ENCODE results near the gene RALGPS1.
A peak's percentile ranks its signal among the peaks of the same experiment; 100 is the strongest.

The RALGPS1 gene

DNA sequence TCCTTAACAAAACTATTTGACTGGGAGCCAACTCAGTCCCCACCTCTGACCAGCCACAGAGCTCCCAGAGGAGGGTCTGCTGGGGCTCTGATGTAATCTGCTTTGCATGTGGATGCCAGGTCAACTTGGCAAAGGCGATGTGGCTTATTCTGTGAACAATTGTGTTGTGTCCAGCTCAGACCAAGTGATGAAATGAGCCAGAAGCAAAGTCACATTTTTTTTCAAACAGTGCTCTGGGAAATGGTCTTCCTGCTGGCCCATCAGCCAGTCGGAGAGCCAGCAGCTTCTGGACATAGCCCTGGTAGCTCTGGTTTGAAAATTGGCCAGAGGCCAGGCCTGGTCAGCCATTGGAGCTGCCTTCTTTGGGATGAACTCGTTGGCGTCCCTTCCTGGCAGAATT lies 121.4 kb downstream of the RALGPS1 start:
- DNase-seq (ENCODE audit: low read depth, low spot score), result no peak
- no peak overlapping the region for H3K4me3 ChIP-seq (ENCODE audit: low read length)

DNA sequence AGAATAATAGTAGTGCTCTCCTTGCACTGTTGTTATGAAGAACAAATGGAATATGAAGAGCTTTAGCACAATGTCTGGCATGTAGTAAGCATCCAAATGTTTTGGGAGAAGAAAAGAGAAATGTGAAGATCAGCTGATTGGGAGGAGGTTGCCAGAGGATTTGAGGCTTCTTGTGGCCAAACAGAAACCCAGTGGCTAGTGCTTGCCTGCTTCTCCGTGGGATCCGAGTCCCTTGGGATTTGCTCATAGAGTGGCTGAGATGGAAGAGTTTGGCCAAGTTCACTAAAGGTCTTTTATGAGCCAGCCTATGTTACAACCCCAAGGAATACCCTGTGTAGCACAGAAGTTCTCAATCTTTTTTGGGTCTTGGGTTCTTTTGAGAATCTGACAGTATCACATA lies 121.9 kb downstream of the RALGPS1 start:
- no peak overlapping the region for H3K4me3 ChIP-seq (ENCODE audit: low read length)
- no peak for DNase-seq (ENCODE audit: low read depth, low spot score)

GRCh38 chr9:127038531-127038930 lies 123.9 kb downstream of the RALGPS1 start:
- H3K4me3 ChIP-seq (ENCODE audit: low read length), result no peak overlapping the region
- DNase-seq (ENCODE audit: low read depth, low spot score), result no peak

GRCh38 chr9:127039492-127039891 lies 124.9 kb downstream of the RALGPS1 start:
- H3K4me3 ChIP-seq (ENCODE audit: low read length), result no peak overlapping the region
- no peak for DNase-seq (ENCODE audit: low read depth, low spot score)

GRCh38 chr9:127045148-127045547 lies 130.6 kb downstream of the RALGPS1 start:
- no peak for DNase-seq (ENCODE audit: low read depth, low spot score)
- no peak overlapping the region for H3K4me3 ChIP-seq (ENCODE audit: low read length)

DNA sequence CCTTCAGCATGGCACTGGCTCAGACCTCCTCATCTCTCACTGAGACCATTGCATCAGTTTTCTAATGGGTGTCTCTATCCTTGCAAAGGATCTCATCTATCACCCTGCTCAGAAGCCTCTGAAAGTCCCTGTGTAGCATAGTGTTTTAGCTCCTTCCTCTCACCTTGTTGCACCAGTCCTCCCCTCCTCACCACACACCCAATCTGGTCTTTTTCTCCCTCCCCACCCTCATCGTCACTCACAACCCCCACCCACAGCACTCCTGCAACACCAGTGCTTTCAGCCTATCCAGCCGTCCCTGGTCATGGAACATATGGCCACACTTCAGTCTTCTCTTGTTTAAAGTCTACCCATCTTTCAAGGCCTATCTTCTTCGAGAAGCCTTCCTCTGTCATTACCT lies 133.4 kb downstream of the RALGPS1 start:
- no peak overlapping the region for H3K4me3 ChIP-seq (ENCODE audit: low read length)
- DNase-seq (ENCODE audit: low read depth, low spot score), result no peak

- peak; percentile 31 for DNase-seq (ENCODE audit: low read depth, low spot score)
These were observed 134.5 kb downstream of the RALGPS1 start for GRCh38 chr9:127049044-127049443.

GRCh38 chr9:127049581-127049980 lies 135.0 kb downstream of the RALGPS1 start:
- DNase-seq (ENCODE audit: low read depth, low spot score), result no peak
- no peak overlapping the region for H3K4me3 ChIP-seq (ENCODE audit: low read length)

More at GRCh38 chr9:127049044-127049443, 134.5 kb downstream of the RALGPS1 start:
- H3K4me3 ChIP-seq (ENCODE audit: low read length), result no peak overlapping the region

DNA sequence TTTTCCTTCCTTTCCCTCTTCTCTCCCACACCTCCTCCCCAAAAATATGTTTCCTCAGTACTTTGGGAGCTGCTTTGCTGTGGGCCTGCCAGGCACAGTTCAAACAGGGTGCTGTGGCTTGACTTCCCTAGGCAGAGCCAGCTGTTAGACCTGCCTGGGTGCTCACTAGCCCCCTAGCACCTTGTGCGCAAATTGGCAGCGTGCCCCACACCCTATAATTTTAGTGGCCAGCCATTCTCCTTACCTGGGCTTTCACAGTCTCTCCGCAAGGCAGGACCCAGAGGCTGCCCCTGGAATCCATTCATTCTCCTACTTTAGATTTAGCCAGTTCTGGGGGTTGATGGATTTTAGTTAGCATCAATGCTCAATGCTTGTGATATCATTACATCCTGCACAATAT lies 135.6 kb downstream of the RALGPS1 start:
- H3K4me3 ChIP-seq (ENCODE audit: low read length), result no peak overlapping the region

DNA sequence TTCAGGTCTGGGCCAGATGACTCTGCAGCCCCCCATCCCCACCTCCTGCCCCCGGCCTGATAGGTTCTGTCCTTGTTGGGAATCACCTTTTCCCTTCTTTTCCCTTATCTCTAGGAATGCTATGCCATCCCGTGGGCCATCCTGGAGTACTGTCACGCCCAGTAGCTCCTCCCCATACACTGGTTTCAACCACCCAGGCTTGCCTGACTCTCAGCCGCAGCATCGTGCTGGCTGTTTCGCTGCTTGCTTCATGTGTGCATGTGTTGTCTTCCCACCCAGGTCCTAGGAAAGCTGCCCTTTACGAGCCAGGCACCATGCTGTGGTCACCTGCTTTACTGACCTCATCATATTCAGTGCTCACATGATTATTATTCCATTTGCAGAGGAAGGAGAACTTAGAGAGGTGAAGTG lies 136.0 kb downstream of the RALGPS1 start:
- no peak for DNase-seq (ENCODE audit: low read depth, low spot score)
- H3K4me3 ChIP-seq (ENCODE audit: low read length), result no peak overlapping the region

More for the DNA sequence above, 135.6 kb downstream of the RALGPS1 start:
- DNase-seq (ENCODE audit: low read depth, low spot score), result no peak

GRCh38 chr9:127051881-127052595 lies 137.5 kb downstream of the RALGPS1 start:
- H3K4me3 ChIP-seq (ENCODE audit: low read length), result no peak overlapping the region
- DNase-seq (ENCODE audit: low read depth, low spot score), result no peak

GRCh38 chr9:127053057-127053821 lies 138.7 kb downstream of the RALGPS1 start:
- H3K4me3 ChIP-seq (ENCODE audit: low read length), result no peak overlapping the region
- no peak for DNase-seq (ENCODE audit: low read depth, low spot score)

- DNase-seq (ENCODE audit: low read depth, low spot score), result no peak
- no peak overlapping the region for H3K4me3 ChIP-seq (ENCODE audit: low read length)
These were observed 139.4 kb downstream of the RALGPS1 start for GRCh38 chr9:127053960-127054359.

GRCh38 chr9:127055745-127056402 lies 141.3 kb downstream of the RALGPS1 start:
- no peak for DNase-seq (ENCODE audit: low read depth, low spot score)
- H3K4me3 ChIP-seq (ENCODE audit: low read length), result no peak overlapping the region

- no peak overlapping the region for H3K4me3 ChIP-seq (ENCODE audit: low read length)
- DNase-seq (ENCODE audit: low read depth, low spot score), result no peak
These were observed 141.9 kb downstream of the RALGPS1 start for GRCh38 chr9:127056446-127056845.

- no peak overlapping the region for H3K4me3 ChIP-seq (ENCODE audit: low read length)
- no peak for DNase-seq (ENCODE audit: low read depth, low spot score)
These were observed 143.5 kb downstream of the RALGPS1 start for GRCh38 chr9:127058011-127058644.

- DNase-seq (ENCODE audit: low read depth, low spot score), result no peak
- no peak overlapping the region for H3K4me3 ChIP-seq (ENCODE audit: low read length)
These were observed 144.1 kb downstream of the RALGPS1 start for GRCh38 chr9:127058645-127059021.

DNA sequence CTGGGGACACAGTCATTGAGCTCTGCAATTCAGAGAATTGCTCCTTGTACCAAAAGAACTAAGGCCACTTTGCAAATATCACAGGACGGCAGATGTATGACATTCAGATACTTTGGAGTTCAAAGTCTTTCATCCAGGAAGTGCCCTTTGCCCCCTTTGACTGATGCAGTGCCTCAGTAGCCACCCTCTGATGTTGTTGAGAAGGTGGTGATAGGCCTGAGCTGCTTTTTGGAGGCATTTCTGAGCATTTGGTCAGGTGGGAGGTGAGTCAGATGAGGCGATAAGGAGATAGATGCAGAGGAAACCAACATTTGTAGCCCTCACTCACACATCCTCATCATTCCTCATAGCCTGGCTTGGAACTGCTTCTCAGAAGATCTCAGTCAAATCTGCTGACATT lies 144.4 kb downstream of the RALGPS1 start:
- no peak for DNase-seq (ENCODE audit: low read depth, low spot score)
- H3K4me3 ChIP-seq (ENCODE audit: low read length), result no peak overlapping the region

DNA sequence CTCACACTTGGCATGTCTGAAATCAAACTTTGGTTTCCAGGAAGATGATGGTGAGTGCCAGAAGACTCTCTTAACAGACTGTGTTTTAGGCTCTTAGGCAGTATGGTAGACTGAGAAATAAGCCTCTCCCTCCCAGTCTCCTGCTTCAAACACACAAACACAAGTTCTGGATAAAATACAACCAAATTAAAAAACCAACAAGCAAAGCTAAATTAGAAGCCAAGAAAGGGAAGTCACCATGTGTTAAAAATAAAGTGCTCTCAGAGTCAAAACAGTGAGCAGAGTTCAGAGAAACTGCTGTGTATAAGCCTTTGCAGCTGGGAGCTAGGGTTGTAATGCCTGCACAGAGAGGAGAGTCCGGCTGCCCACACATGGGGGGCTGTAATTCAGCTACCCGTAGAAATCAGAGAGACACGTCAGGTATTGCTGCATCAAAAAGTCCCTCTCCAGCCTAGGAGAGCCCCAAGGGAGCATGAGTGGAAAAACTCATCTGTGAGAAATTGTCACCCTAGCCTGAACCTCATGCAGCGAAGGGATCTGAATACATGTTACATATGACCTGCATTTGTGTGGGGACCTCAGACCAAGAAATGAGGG lies 145.3 kb downstream of the RALGPS1 start:
- no peak for DNase-seq (ENCODE audit: low read depth, low spot score)
- no peak overlapping the region for H3K4me3 ChIP-seq (ENCODE audit: low read length)

Data from Jurkat, Clone E6-1 (cell line).